OCI-LY3 (cell line): ENCODE measurements around the gene MAD1L1.

Source experiments
- CTCF ChIP-seq: fragments of 200-600, 300-600 bp; sonication (generic); IDR thresholded peaks from 2 replicates; pipeline ENCODE4 v1.5.1; 2014; ENCODE audit warnings: antibody characterized with exemption, low read length, low read depth
- EZH2phosphoT487 ChIP-seq: fragments of 200-600 bp; shearing (Covaris generic); IDR thresholded peaks from 2 replicates; pipeline ENCODE4 v1.6.1; 2018; ENCODE audit warnings: antibody characterized with exemption, mixed run types, low read depth

- TF ChIP-seq CTCF, result no peak
- TF ChIP-seq EZH2phosphoT487, result no peak
Measured at GRCh38 chr7:2276107-2276506, 43.4 kb upstream of the MAD1L1 start.
